HepG2 (cell line): Measurements from ENCODE around the gene SORBS2. TPM values are rescaled to one million over a fixed set of nuclear protein-coding genes. Genes with fewer than 3 reads are reported as not detected.

ENCODE experiments used
- ATAC-seq: fragments of 200-7000 bp; cut with Tn5 transposase; 3 replicates; pipeline ENCODE4 v1.9.1; 2020; ENCODE audit warnings: mild to moderate bottlenecking, moderate library complexity
- BruUV-seq: library from RNA; stranded (reverse); fragments of 400-500 nt; replicated peaks from 2 replicates; lab custom pipeline; 2021; lab: Mats Ljungman, UMichigan
- CTCF ChIA-PET: fragments of 300-600 bp; formaldehyde crosslinking; extraction: SDS; loops from one replicate; lab custom pipeline; 2021; ENCODE audit warnings: low total read pairs, inconsistent platforms, low intra/inter-chr PET ratio; lab: Yijun Ruan, JAX
- POLR2A ChIA-PET: fragments of 350-600 bp; sonication (Branson Sonifier 250); formaldehyde crosslinking; loops from one replicate; lab custom pipeline; 2020; ENCODE audit warnings: antibody characterized with exemption, inconsistent platforms; lab: Yijun Ruan, JAX
- DNase-seq: peaks from one replicate; pipeline ENCODE4 v3.0.0-alpha.2; 2015; ENCODE audit warnings: low spot score
- FAIRE-seq: peaks from 3 replicates; lab custom pipeline; 2011; peaks lifted over from hg19 to GRCh38; lab: Jason Lieb, UNC
- H2AFZ ChIP-seq: one replicate; pipeline ENCODE4 v1.6.1; 2011; ENCODE audit warnings: low read length, inconsistent platforms
- H3K27ac ChIP-seq: fragments of 300-600 bp; 3 replicates; pipeline ENCODE4 v1.8.0; 2011; ENCODE audit warnings: mixed run types, mild to moderate bottlenecking, mixed read lengths, low read length, inconsistent platforms; ENCODE audit not compliant: insufficient read depth; ENCODE audit errors: extremely low read length
- H3K27me3 ChIP-seq, 2 experiments: fragments of 200-600 bp in 1 of 2; 2 replicates in 1 of 2; 3 replicates in 1 of 2; pipeline versions ENCODE4 v1.6.0 to v1.8.0; 2011; ENCODE audit warnings: low read length in 2 of 2, mild to moderate bottlenecking in 2 of 2, moderate library complexity in 2 of 2, inconsistent platforms in 1 of 2; ENCODE audit not compliant: insufficient read depth in 2 of 2, control insufficient read depth in 1 of 2
- H3K36me3 ChIP-seq, 2 experiments: fragments of 200-600 bp in 1 of 2; replicated peaks in 1 of 2; 2 replicates in 1 of 2; 3 replicates in 1 of 2; pipeline versions ENCODE4 v1.5.1 to v1.8.0; 2011; ENCODE audit warnings: low read length in 2 of 2, inconsistent platforms in 1 of 2; ENCODE audit not compliant: insufficient read depth in 2 of 2, control insufficient read depth in 1 of 2
- H3K4me1 ChIP-seq: 2 replicates; pipeline ENCODE4 v1.5.1; 2012; ENCODE audit warnings: low read length, inconsistent platforms; ENCODE audit not compliant: insufficient read depth
- H3K4me2 ChIP-seq: 2 replicates; pipeline ENCODE4 v1.6.0; 2011; ENCODE audit warnings: low read depth, low read length, inconsistent platforms
- H3K4me3 ChIP-seq, 3 experiments: fragments of 200-600 bp in 1 of 3; sonication (generic), shearing (Covaris generic) in 1 of 3; replicated peaks in 1 of 3; 2 replicates each; pipeline ENCODE4 v1.5.1; 2011 to 2016; ENCODE audit warnings: low read length in 3 of 3, inconsistent platforms in 2 of 3, low read depth in 2 of 3, mild to moderate bottlenecking in 2 of 3, control low read depth in 1 of 3, mixed read lengths in 1 of 3; ENCODE audit not compliant: insufficient read depth in 1 of 3
- H3K79me2 ChIP-seq: one replicate; pipeline ENCODE4 v1.6.1; 2011; ENCODE audit warnings: low read length, inconsistent platforms; ENCODE audit not compliant: insufficient read depth
- H3K9ac ChIP-seq: 2 replicates; pipeline ENCODE4 v1.6.0; 2011; ENCODE audit warnings: mild to moderate bottlenecking, low read depth, low read length, inconsistent platforms; ENCODE audit not compliant: insufficient read depth
- H3K9me3 ChIP-seq: 2 replicates; pipeline ENCODE4 v1.5.1; 2012; ENCODE audit warnings: mild to moderate bottlenecking, low read length
- H4K20me1 ChIP-seq: 2 replicates; pipeline ENCODE4 v1.6.0; 2011; ENCODE audit warnings: inconsistent platforms, mild to moderate bottlenecking, low read length, moderate library complexity; ENCODE audit not compliant: insufficient read depth
- ARID4A ChIP-seq: sonication (generic); formaldehyde crosslinking; IDR thresholded peaks from 2 replicates; pipeline ENCODE4 v1.5.0; 2020; ENCODE audit warnings: mild to moderate bottlenecking, missing genetic modification reagents, borderline replicate concordance
- ATM ChIP-seq: fragments of 450-650 bp; IDR thresholded peaks from 2 replicates; pipeline ENCODE4 v1.7.1; 2017; ENCODE audit warnings: mild to moderate bottlenecking, borderline replicate concordance
- HMG20A ChIP-seq: IDR thresholded peaks from 2 replicates; pipeline ENCODE4 v1.6.1; 2016; ENCODE audit warnings: borderline replicate concordance
- RBAK ChIP-seq: sonication (generic); formaldehyde crosslinking; IDR thresholded peaks from 2 replicates; pipeline ENCODE4 v1.5.1; 2020; ENCODE audit warnings: mild to moderate bottlenecking, missing genetic modification reagents
- SNAPC2 ChIP-seq: sonication (generic); formaldehyde crosslinking; IDR thresholded peaks from 2 replicates; pipeline ENCODE4 v1.8.1; 2022; ENCODE audit warnings: mild to moderate bottlenecking, missing genetic modification reagents
- SP140L ChIP-seq: sonication (generic); formaldehyde crosslinking; IDR thresholded peaks from 2 replicates; pipeline ENCODE4 v1.4.0; 2020; ENCODE audit warnings: missing genetic modification reagents, borderline replicate concordance
- SP4 ChIP-seq: sonication (generic); formaldehyde crosslinking; IDR thresholded peaks from 2 replicates; pipeline ENCODE4 v1.8.1; 2023; ENCODE audit warnings: mild to moderate bottlenecking, missing genetic modification reagents
- TCF7L2 ChIP-seq: IDR thresholded peaks from 2 replicates; pipeline ENCODE4 v1.6.1; 2011; ENCODE audit warnings: mild to moderate bottlenecking, low read depth, low read length, moderate library complexity
- ZFP36 ChIP-seq: fragments of 150-350 bp; IDR thresholded peaks from 2 replicates; pipeline ENCODE4 v1.6.1; 2018; ENCODE audit warnings: borderline replicate concordance, low read length, low read depth; ENCODE audit not compliant: partially characterized antibody
- ZFP37 ChIP-seq: sonication (generic); formaldehyde crosslinking; IDR thresholded peaks from 2 replicates; pipeline ENCODE4 v1.4.0; 2020; ENCODE audit warnings: missing genetic modification reagents, borderline replicate concordance
- ZNF263 ChIP-seq: sonication (generic); formaldehyde crosslinking; IDR thresholded peaks from 2 replicates; pipeline ENCODE4 v1.4.0; 2020; ENCODE audit warnings: missing genetic modification reagents
- ZNF777 ChIP-seq: sonication (generic); formaldehyde crosslinking; IDR thresholded peaks from 2 replicates; pipeline ENCODE4 v1.4.0; 2020; ENCODE audit warnings: missing genetic modification reagents
- ZSCAN22 ChIP-seq: sonication (generic); formaldehyde crosslinking; IDR thresholded peaks from 2 replicates; pipeline ENCODE4 v1.4.0; 2020; ENCODE audit warnings: mild to moderate bottlenecking, missing genetic modification reagents
- ZSCAN31 ChIP-seq: sonication (generic); formaldehyde crosslinking; IDR thresholded peaks from 2 replicates; pipeline ENCODE4 v1.5.0; 2020; ENCODE audit warnings: low read depth, mild to moderate bottlenecking, missing genetic modification reagents
- WGBS: methylation state at CpG from one replicate; pipeline ENCODE4 v1.1.6; 2017; ENCODE audit warnings: low lambda C conversion rate; 5-methylcytosine and 5-hydroxymethylcytosine counted together
- in situ Hi-C: cut with HindIII; loops from 2 replicates; pipeline ENCODE4 v1.10.0; 2017; ENCODE audit warnings: low pct_unique_long_range_greater_than_20kb; ENCODE audit not compliant: extremely low pct_ligation_motif_present
- intact Hi-C: fragments of 100-400 bp; cut with micrococcal nuclease; formaldehyde crosslinking; loops from one replicate; pipeline ENCODE4 v1.10.0; 2022; ENCODE audit not compliant: unreplicated experiment
- polyA plus RNA-seq, 8 experiments: library from polyadenylated mRNA; depleted of rRNA in 3 of 8; stranded (reverse) in 7 of 8; unstranded in 1 of 8; fragments of >200 nt; fragmentation: Illumina TruSeq in 4 of 8; extraction: Trizol in 4 of 8; gene quantifications; 2 replicates each; pipeline versions ENCODE4 v1.2.1 to v1.2.3, GENCODE V29; 2011 to 2016; ENCODE audit warnings: low read depth in 4 of 8, missing spikeins in 1 of 8, mixed read lengths in 1 of 8; ENCODE audit not compliant: insufficient read depth in 1 of 8
- total RNA-seq, 5 experiments: library from RNA; depleted of rRNA; stranded (reverse); fragments of >200 nt; fragmentation: Illumina TruSeq; extraction: Trizol; gene quantifications; 2 replicates each; pipeline ENCODE4 v1.2.3, GENCODE V29; 2016; ENCODE audit warnings: low read depth in 1 of 5
- TF ChIP-seq, protein P1 (sequence below): sonication (generic); formaldehyde crosslinking; conservative IDR thresholded peaks from 2 replicates; pipeline ENCODE4 v1.4.0; 2020; ENCODE audit warnings: missing genetic modification reagents

Gene SORBS2
- total and polyA plus RNA-seq, 2 of the 13 experiments (the other 11 are each of a cell fraction or from before 2014, with no cell fraction given), result 25.0 to 80.5 TPM

DNA sequence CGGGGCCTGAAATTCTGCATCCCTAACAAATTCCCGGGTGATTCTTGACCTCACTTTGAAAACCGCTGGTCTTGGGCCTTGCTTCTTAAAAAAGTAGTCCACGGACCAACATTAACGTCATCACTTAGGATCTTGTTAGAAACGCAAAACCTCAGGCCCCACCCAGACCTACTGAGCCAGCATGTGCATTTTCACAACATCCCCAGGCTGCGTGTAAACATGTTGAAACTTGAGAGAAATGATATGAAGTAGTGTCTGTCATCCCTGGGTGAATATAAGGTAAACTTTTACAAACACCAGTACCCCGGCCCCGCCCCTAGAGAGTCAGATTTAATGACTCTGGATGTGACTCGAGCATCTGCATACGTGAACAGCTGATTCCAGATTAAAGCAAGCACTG, 33.7 kb downstream of the SORBS2 start:
- H3K27me3 ChIP-seq, result no peaks in the 10 kb centered on the region
- H3K36me3 ChIP-seq, result 0 out of 5 replicates have a peak, but pooled peaks cover 0 to 1% of the 10 kb centered on the region in 2 experiments
- no peaks in the 10 kb centered on the region for H3K9me3 ChIP-seq
- TF ChIP-seq ZNF777 (CRISPR knock-in tag), result no peak
- no peak for TF ChIP-seq SP4 (CRISPR knock-in tag)
- TF ChIP-seq ZFP37 (CRISPR knock-in tag), result no peak
- no peak for TF ChIP-seq HMG20A
- no peak for TF ChIP-seq SNAPC2
- TF ChIP-seq TCF7L2, result no peak
- no peak for TF ChIP-seq RBAK (CRISPR knock-in tag)
- TF ChIP-seq ZSCAN22 (CRISPR knock-in tag), result no peak
- no peak for TF ChIP-seq ZSCAN31
- no peak for TF ChIP-seq ARID4A
- TF ChIP-seq, protein P1, sequence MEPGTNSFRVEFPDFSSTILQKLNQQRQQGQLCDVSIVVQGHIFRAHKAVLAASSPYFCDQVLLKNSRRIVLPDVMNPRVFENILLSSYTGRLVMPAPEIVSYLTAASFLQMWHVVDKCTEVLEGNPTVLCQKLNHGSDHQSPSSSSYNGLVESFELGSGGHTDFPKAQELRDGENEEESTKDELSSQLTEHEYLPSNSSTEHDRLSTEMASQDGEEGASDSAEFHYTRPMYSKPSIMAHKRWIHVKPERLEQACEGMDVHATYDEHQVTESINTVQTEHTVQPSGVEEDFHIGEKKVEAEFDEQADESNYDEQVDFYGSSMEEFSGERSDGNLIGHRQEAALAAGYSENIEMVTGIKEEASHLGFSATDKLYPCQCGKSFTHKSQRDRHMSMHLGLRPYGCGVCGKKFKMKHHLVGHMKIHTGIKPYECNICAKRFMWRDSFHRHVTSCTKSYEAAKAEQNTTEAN, result no peak
- no peak for TF ChIP-seq ATM
- no peak for TF ChIP-seq SP140L
- TF ChIP-seq ZNF263 (CRISPR knock-in tag), result no peak
- no peak for TF ChIP-seq ZFP36
- ChIA-PET POLR2A (no interaction called here), CTCF (no interaction called here)
- no peak overlapping the region for H3K27ac ChIP-seq
- H2AFZ ChIP-seq, result no peak overlapping the region
- no peaks in the 10 kb centered on the region for H4K20me1 ChIP-seq
- DNase-seq, result no peak
- no peak overlapping the region for H3K4me3 ChIP-seq
- no peak overlapping the region for H3K4me2 ChIP-seq
- in situ Hi-C loops, result no loop called here
- 97% methylated on average over 11 of the region's 11 CpGs for WGBS
- H3K9ac ChIP-seq, result no peak overlapping the region
- no TSS peak for BruUV-seq
- H3K79me2 ChIP-seq, result peaks cover 5% of the 10 kb centered on the region
- peaks cover 76% of the 10 kb centered on the region for H3K4me1 ChIP-seq
- intact Hi-C loops, result no loop called here
- no peak for ATAC-seq
- FAIRE-seq, result no peak
